Left ventricle myocardium superior (tissue), 1 donor: ENCODE results near the gene SIPA1. TPM values are rescaled to one million over a fixed set of nuclear protein-coding genes. Genes with fewer than 3 reads are reported as not detected.
A peak's percentile ranks its signal among the peaks of the same experiment; 100 is the strongest.

Experiments used
- ATAC-seq: fragments of 200-7000 bp; cut with Tn5 transposase; one replicate; pipeline ENCODE4 v1.9.1; 2020; ENCODE audit warnings: mild to moderate bottlenecking, moderate library complexity
- DNase-seq: peaks from one replicate; pipeline ENCODE4 v3.0.0-alpha.2; 2020
- intact Hi-C: fragments of 100-400 bp; cut with micrococcal nuclease; formaldehyde crosslinking; loops from one replicate; pipeline ENCODE4 v1.11.0; 2022
- total RNA-seq: library from RNA; stranded (reverse); fragmentation: NEBNext Ultra II Directional; extraction: Animal tissue kit (Norgen Biotek cat#: 25700); gene quantifications from one replicate; pipeline ENCODE4 v1.2.1, GENCODE V29; 2021
- donor health status: DM: no; HTN: yes; CAD: no; lungs with severe emphysema.

SIPA1 gene
- total RNA-seq, 1 donor from 2014 or later = 32.0 TPM

- intact Hi-C loops = no loop called here
- DNase-seq = peak; percentile 95
- ATAC-seq = peak; percentile 96
These were observed 30.9 kb upstream of the SIPA1 start for GRCh38 chr11:65606876-65607613.

- intact Hi-C loops = no loop called here
- no peak for DNase-seq
- no peak for ATAC-seq
These were observed 30.1 kb upstream of the SIPA1 start for GRCh38 chr11:65607614-65608426.

- DNase-seq (no peak), ATAC-seq (no peak)
- intact Hi-C loops = no loop called here
These were observed 28.7 kb upstream of the SIPA1 start for GRCh38 chr11:65609229-65609628.

- no peak for ATAC-seq
- intact Hi-C loops = no loop called here
- DNase-seq = no peak
These were observed 28.2 kb upstream of the SIPA1 start for GRCh38 chr11:65609665-65610064.

- ATAC-seq (no peak), DNase-seq (no peak)
- intact Hi-C loops = no loop called here
These were observed 27.5 kb upstream of the SIPA1 start for GRCh38 chr11:65610404-65610803.

GRCh38 chr11:65611028-65611757, 26.7 kb upstream of the SIPA1 start:
- ATAC-seq (no peak), DNase-seq (peak; percentile 70)
- intact Hi-C loops = no loop called here

- DNase-seq = no peak
- intact Hi-C loops = no loop called here
- ATAC-seq = no peak
These were observed 25.9 kb upstream of the SIPA1 start for GRCh38 chr11:65611758-65612603.

GRCh38 chr11:65612691-65613090, 25.2 kb upstream of the SIPA1 start:
- DNase-seq (no peak), ATAC-seq (no peak)
- intact Hi-C loops = no loop called here

GRCh38 chr11:65613091-65613928, 24.6 kb upstream of the SIPA1 start:
- DNase-seq = peak; percentile 57
- no peak for ATAC-seq
- intact Hi-C loops = no loop called here

GRCh38 chr11:65615229-65615949, 22.5 kb upstream of the SIPA1 start, which contains the start of gene PCNX3:
Gene PCNX3 (plus strand): TSS chr11:65615776. CDS start chr11:65616312, 536 bp downstream.
- DNase-seq (peak; percentile 100), ATAC-seq (peak; percentile 81)
- intact Hi-C loops = no loop called here

- peak; percentile 0 for ATAC-seq
- DNase-seq = peak; percentile 77
- intact Hi-C loops = no loop called here
These were observed 21.8 kb upstream of the SIPA1 start for GRCh38 chr11:65615950-65616574.

- no peak for ATAC-seq
- intact Hi-C loops = no loop called here
- no peak for DNase-seq
These were observed 21.3 kb upstream of the SIPA1 start for GRCh38 chr11:65616575-65617001.

- ATAC-seq = no peak
- no peak for DNase-seq
- intact Hi-C loops = no loop called here
These were observed 20.6 kb upstream of the SIPA1 start for GRCh38 chr11:65617136-65617850.

GRCh38 chr11:65617990-65618751, 19.7 kb upstream of the SIPA1 start:
- ATAC-seq = no peak
- intact Hi-C loops = no loop called here
- DNase-seq = no peak

- ATAC-seq = no peak
- intact Hi-C loops = no loop called here
- DNase-seq = peak; percentile 21
These were observed 19.1 kb upstream of the SIPA1 start for GRCh38 chr11:65618763-65619162.
